ENCODE measurements around the gene OSBP2.

OSBP2 gene

GRCh38 chr22:30780026-30780425 is 85.4 kb downstream of the OSBP2 start:
- no peak for ATAC-seq
- TF ChIP-seq PPARA (CRISPR knock-in tag; IDR thresholded peaks at IDR 0.05; ENCODE audit: borderline replicate concordance) (no peak), POU6F1 (CRISPR knock-in tag; IDR thresholded peaks at IDR 0.05; ENCODE audit: borderline replicate concordance, low read depth) (no peak)

GRCh38 chr22:30781271-30781875 is 86.7 kb downstream of the OSBP2 start:
- no peak for ATAC-seq
- TF ChIP-seq OSR1 (CRISPR knock-in tag; IDR thresholded peaks at IDR 0.05) = no peak

- ATAC-seq = no peak
- TF ChIP-seq ARNTL (CRISPR knock-in tag; IDR thresholded peaks at IDR 0.05; ENCODE audit: borderline replicate concordance, low read depth) (no peak), PATZ1 (CRISPR knock-in tag; IDR thresholded peaks at IDR 0.05; ENCODE audit: borderline replicate concordance) (no peak), TCF4 (CRISPR knock-in tag; IDR thresholded peaks at IDR 0.05; ENCODE audit: borderline replicate concordance) (no peak), TOX (CRISPR knock-in tag; IDR thresholded peaks at IDR 0.05; ENCODE audit: borderline replicate concordance) (no peak), CREB5 (CRISPR knock-in tag; IDR thresholded peaks at IDR 0.05; ENCODE audit: low read depth) (no peak), ZNF70 (CRISPR knock-in tag; IDR thresholded peaks at IDR 0.05) (no peak), ESRRG (CRISPR knock-in tag; IDR thresholded peaks at IDR 0.05) (no peak), ZFP30 (CRISPR knock-in tag; IDR thresholded peaks at IDR 0.05) (no peak), CSDC2 (CRISPR knock-in tag; IDR thresholded peaks at IDR 0.05) (no peak), ZNF565 (CRISPR knock-in tag; conservative IDR thresholded peaks at IDR 0.05; ENCODE audit: low read depth) (no peak), BACH2 (CRISPR knock-in tag; IDR thresholded peaks at IDR 0.05; ENCODE audit: borderline replicate concordance) (no peak), ZNF8 (CRISPR knock-in tag; IDR thresholded peaks at IDR 0.05) (no peak), PPARA (CRISPR knock-in tag; IDR thresholded peaks at IDR 0.05; ENCODE audit: borderline replicate concordance) (no peak), ZC3H10 (CRISPR knock-in tag; IDR thresholded peaks at IDR 0.05) (no peak), CSRNP3 (CRISPR knock-in tag; IDR thresholded peaks at IDR 0.05) (no peak), OSR1 (CRISPR knock-in tag; IDR thresholded peaks at IDR 0.05) (no peak), GLIS3 (CRISPR knock-in tag; IDR thresholded peaks at IDR 0.05) (no peak)
Observed at GRCh38 chr22:30782613-30783012, 87.9 kb downstream of the OSBP2 start.

GRCh38 chr22:30783021-30783420 is 88.3 kb downstream of the OSBP2 start:
- no peak for ATAC-seq
- TF ChIP-seq ZNF565 (CRISPR knock-in tag; conservative IDR thresholded peaks at IDR 0.05; ENCODE audit: low read depth) (no peak), PPARA (CRISPR knock-in tag; IDR thresholded peaks at IDR 0.05; ENCODE audit: borderline replicate concordance) (no peak), CSDC2 (CRISPR knock-in tag; IDR thresholded peaks at IDR 0.05) (no peak), TOX (CRISPR knock-in tag; IDR thresholded peaks at IDR 0.05; ENCODE audit: borderline replicate concordance) (no peak), TSHZ2 (CRISPR knock-in tag; IDR thresholded peaks at IDR 0.05) (no peak), TCF4 (CRISPR knock-in tag; IDR thresholded peaks at IDR 0.05; ENCODE audit: borderline replicate concordance) (no peak), RARB (CRISPR knock-in tag; IDR thresholded peaks at IDR 0.05) (no peak), SNAI2 (CRISPR knock-in tag; IDR thresholded peaks at IDR 0.05) (no peak), ZNF8 (CRISPR knock-in tag; IDR thresholded peaks at IDR 0.05) (no peak), OSR1 (CRISPR knock-in tag; IDR thresholded peaks at IDR 0.05) (no peak), PATZ1 (CRISPR knock-in tag; IDR thresholded peaks at IDR 0.05; ENCODE audit: borderline replicate concordance) (no peak), ZFP30 (CRISPR knock-in tag; IDR thresholded peaks at IDR 0.05) (no peak)

All from SK-N-SH treated with all-trans-retinoic acid at 6 μM for 48 hours (cell line).